ENCODE data around the gene MTHFD1L. TPM values are rescaled to one million over a fixed set of nuclear protein-coding genes. Genes with fewer than 3 reads are reported as not detected.

The MTHFD1L gene
- total and polyA plus RNA-seq, 2 of the 4 experiments (the other 2 are of a cell fraction) = 43.5 to 53.2 TPM

GRCh38 chr6:150991487-150991886, 126.0 kb downstream of the MTHFD1L start:
- Histone ChIP-seq H3K9me1 (ENCODE audit: insufficient read depth, low read length) (peaks cover 16% of the 10 kb centered on the region), H2BK120ac (ENCODE audit: low read depth, low read length) (no peak overlapping the region), H3K23ac (ENCODE audit: low read depth, low read length) (no peak overlapping the region), H3K4ac (ENCODE audit: low read depth, low read length) (no peak overlapping the region), H2AK5ac (ENCODE audit: low read depth, low read length) (no peak overlapping the region), H3K4me3 (ENCODE audit: insufficient read depth, low read depth, low read length) (no peak overlapping the region), H2BK20ac (ENCODE audit: low read depth, low read length) (no peak overlapping the region), H2BK15ac (ENCODE audit: low read depth, low read length) (no peak overlapping the region), H3K27ac (ENCODE audit: insufficient read depth, low read length) (no peak overlapping the region), H3K18ac (ENCODE audit: low read depth, low read length) (no peak overlapping the region), H3K4me2 (ENCODE audit: low read depth, low read length) (no peak overlapping the region), H4K5ac (ENCODE audit: low read depth, low read length) (no peak overlapping the region), H2AK9ac (replicated peaks; ENCODE audit: low read depth, low read length, poor library complexity) (no peak overlapping the region), H3K4me1 (ENCODE audit: control insufficient read depth, insufficient read depth, low read length) (peaks cover 4% of the 10 kb centered on the region; the same call in 1 of the 2 replicates), H2AFZ (replicated peaks; ENCODE audit: low read length, poor library complexity) (no peak overlapping the region), H3K9me3 (ENCODE audit: control insufficient read depth, insufficient read depth, low read length) (no peaks in the 10 kb centered on the region), H3K27me3 (ENCODE audit: control insufficient read depth, insufficient read depth, low read length) (no peaks in the 10 kb centered on the region), H4K8ac (ENCODE audit: low read depth in 2 of 2, low read length in 2 of 2) (no peak overlapping the region), H3K56ac (ENCODE audit: extremely low read depth, insufficient read depth, low read length) (no peak overlapping the region), H2BK5ac (ENCODE audit: low read depth, low read length, poor library complexity, severe bottlenecking) (no peak overlapping the region), H3K79me1 (ENCODE audit: low read depth in 1 of 2, low read length in 2 of 2) (peaks cover 20 to 35% of the 10 kb centered on the region in 2 experiments), H3K36me3 (ENCODE audit: control insufficient read depth, insufficient read depth, low read length) (peaks cover 31% of the 10 kb centered on the region), H4K91ac (ENCODE audit: insufficient read depth, low read depth, low read length) (no peak overlapping the region), H3K14ac (replicated peaks; ENCODE audit: low read depth, low read length) (no peak overlapping the region), H3K9ac (ENCODE audit: low read depth, low read length) (no peak overlapping the region), H4K20me1 (ENCODE audit: insufficient read depth, low read length) (no peaks in the 10 kb centered on the region)
- ChIA-PET POLR2A (ENCODE audit: unreplicated experiment) (no interaction called here), CTCF (no interaction called here)
- BruUV-seq (replicated peaks) = no TSS peak
- dilution Hi-C loops (cut with HindIII; ENCODE audit: low sequenced_read_pairs, unreplicated experiment) = no loop called here
- in situ Hi-C loops (cut with MboI; ENCODE audit: low sequenced_read_pairs) = no loop called here
- WGBS, 2 experiments (ENCODE audit: extremely low coverage in 2 of 2, insufficient read length in 1 of 2) = 33% methylated on average over 2 of the region's 3 CpGs; no CpG with 5 or more reads in 1 of the 2 experiments
- ATAC-seq (ENCODE audit: low read depth) (no peak), DNase-seq (no peak)
- intact Hi-C loops (cut with micrococcal nuclease) = no loop called here
- TF ChIP-seq RCOR1 (IDR thresholded peaks at IDR 0.05; ENCODE audit: insufficient replicate concordance, low read length) (no peak), CEBPB (IDR thresholded peaks at IDR 0.05; ENCODE audit: low read depth, low read length) (no peak), SMC3 (IDR thresholded peaks at IDR 0.05; ENCODE audit: low read depth, low read length) (no peak), FOS (IDR thresholded peaks at IDR 0.05; ENCODE audit: low read depth, low read length) (no peak), RFX5 (IDR thresholded peaks at IDR 0.05; ENCODE audit: low read depth, low read length) (no peak), CTCF (conservative IDR thresholded peaks at IDR 0.05; ENCODE audit: low read depth, low read length) (no peak), NFE2L2 (IDR thresholded peaks at IDR 0.05; ENCODE audit: low read depth, low read length) (no peak), BHLHE40 (IDR thresholded peaks at IDR 0.05; ENCODE audit: low read depth, low read length) (no peak), MAFK (IDR thresholded peaks at IDR 0.05; ENCODE audit: low read depth, low read length) (no peak), MAZ (IDR thresholded peaks at IDR 0.05; ENCODE audit: borderline replicate concordance, low read depth, low read length) (no peak), RAD21 (IDR thresholded peaks at IDR 0.05; ENCODE audit: low read length) (no peak)
